Lower leg skin (tissue), 4 donors: ENCODE results near the gene KRTAP10-10. TPM values are rescaled to one million over a fixed set of nuclear protein-coding genes. Genes with fewer than 3 reads are reported as not detected.

ENCODE experiments used
- total RNA-seq, 4 donors: library from RNA; depleted of rRNA; stranded (reverse); fragments of >200 nt; gene quantifications; one replicate each; pipeline ENCODE4 v1.1.0, GENCODE V29; 2016

KRTAP10-10 gene
- total RNA-seq, 4 donors from 2014 or later = 5.3 TPM; not detected in 3

Other genes starting within 250 kb of the KRTAP10-10 start
- 1 to 10 TPM; 2.9 to 5.8 (median 3.2) TPM for gene LRRC3, start 181.8 kb upstream of the KRTAP10-10 start, total RNA-seq
- 1 to 10 TPM in 1 of 4 donors, not detected in 3; 3.0 TPM for gene KRTAP10-1, start 97.2 kb upstream of the KRTAP10-10 start, total RNA-seq
- 1 to 10 TPM in 1 of 4 donors, not detected in 3; 9.3 TPM for gene KRTAP10-2, start 85.9 kb upstream of the KRTAP10-10 start, total RNA-seq
- gene KRTAP10-3, start 78.6 kb upstream of the KRTAP10-10 start, total RNA-seq = 1 to 10 TPM in 1 of 4 donors, not detected in 3; 4.8 TPM
- 1 to 10 TPM in 1 of 4 donors, not detected in 3; 6.3 TPM for gene KRTAP10-4, start 63.6 kb upstream of the KRTAP10-10 start, total RNA-seq
- 1 to 10 TPM in 1 of 4 donors, not detected in 3; 6.1 TPM for gene KRTAP10-5, start 56.8 kb upstream of the KRTAP10-10 start, total RNA-seq
- 1 to 10 TPM in 1 of 4 donors, not detected in 3; 1.3 TPM for gene KRTAP10-6, start 44.9 kb upstream of the KRTAP10-10 start, total RNA-seq
- 10 to 100 TPM in 1 of 4 donors, 1 to 10 TPM in 1, not detected in 2; 2.4 to 11.0 TPM for gene KRTAP10-7, start 36.8 kb upstream of the KRTAP10-10 start, total RNA-seq
- gene KRTAP10-8, start 25.3 kb upstream of the KRTAP10-10 start, total RNA-seq = 1 to 10 TPM in 1 of 4 donors, not detected in 3; 4.6 TPM
- gene KRTAP10-9, start 10.3 kb upstream of the KRTAP10-10 start, total RNA-seq = 1 to 10 TPM in 1 of 4 donors, not detected in 3; 4.7 TPM
- gene KRTAP10-11, start 9.1 kb downstream of the KRTAP10-10 start, total RNA-seq = 1 to 10 TPM in 1 of 4 donors, not detected in 3; 6.5 TPM
- gene KRTAP12-4, start 17.3 kb downstream of the KRTAP10-10 start, total RNA-seq = not detected
- 10 to 100 TPM in 1 of 4 donors, not detected in 3; 13.2 TPM for gene KRTAP12-3, start 20.6 kb downstream of the KRTAP10-10 start, total RNA-seq
- 10 to 100 TPM in 1 of 4 donors, not detected in 3; 17.5 TPM for gene KRTAP12-2, start 29.6 kb downstream of the KRTAP10-10 start, total RNA-seq
- gene KRTAP12-1, start 44.8 kb downstream of the KRTAP10-10 start, total RNA-seq = 10 to 100 TPM in 1 of 4 donors, not detected in 3; 12.3 TPM
- 1 to 10 TPM in 1 of 4 donors, not detected in 3; 2.1 TPM for gene KRTAP10-12, start 59.8 kb downstream of the KRTAP10-10 start, total RNA-seq
- gene TSPEAR, start 74.2 kb downstream of the KRTAP10-10 start, total RNA-seq = under 1 TPM in 1 of 4 donors, not detected in 3; 0.06 TPM
- gene UBE2G2, start 164.5 kb downstream of the KRTAP10-10 start, total RNA-seq = 10 to 100 TPM; 37.2 to 61.8 (median 49.8) TPM
- 10 to 100 TPM; 35.6 to 52.6 (median 42.5) TPM for gene SUMO3, start 180.7 kb downstream of the KRTAP10-10 start, total RNA-seq
- gene PTTG1IP, start 236.3 kb downstream of the KRTAP10-10 start, total RNA-seq = 100 to 1,000 TPM; 110 to 193 (median 133) TPM